Tibial nerve (tissue), 3 donors: Measurements from ENCODE around the gene AREL1.

Source experiments
- POLR2A ChIP-seq, 2 donors: fragments of 450-650 bp; IDR thresholded peaks; one replicate each; pipeline ENCODE4 v1.6.1; 2017; ENCODE audit warnings: antibody characterized with exemption in 2 of 2, mild to moderate bottlenecking in 2 of 2, moderate library complexity in 2 of 2
- TF ChIP-seq, protein P1 (sequence below), 5 experiments: fragments of 200-600 bp in 3 of 5; fragments of 450-650 bp in 2 of 5; sonication (generic) in 3 of 5; IDR thresholded peaks; one replicate each; pipeline ENCODE4 v1.5.1; 2016 to 2019; ENCODE audit warnings: antibody characterized with exemption in 5 of 5, mild to moderate bottlenecking in 3 of 5, moderate library complexity in 2 of 5

DNA sequence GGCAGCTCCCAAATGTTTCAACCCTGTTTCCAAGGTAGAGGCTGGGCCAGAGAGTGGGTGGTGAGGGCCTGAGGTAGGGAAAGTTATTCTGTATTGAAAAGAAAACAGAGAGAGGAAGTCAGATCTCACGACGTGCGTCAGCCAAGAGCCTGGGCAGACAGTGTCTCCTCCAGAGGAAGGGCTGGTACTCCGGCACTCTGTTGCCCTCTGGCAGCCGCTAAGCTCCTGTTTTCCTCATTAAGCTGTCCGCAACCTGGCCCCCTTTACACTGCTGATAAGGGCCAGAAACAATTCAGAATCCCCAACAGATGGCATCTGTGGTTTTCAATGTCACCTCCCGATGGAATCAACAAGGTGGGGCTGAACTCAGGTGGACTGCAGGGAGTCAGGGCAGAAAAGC lies 74.8 kb downstream of the AREL1 start:
- TF ChIP-seq, protein P1, sequence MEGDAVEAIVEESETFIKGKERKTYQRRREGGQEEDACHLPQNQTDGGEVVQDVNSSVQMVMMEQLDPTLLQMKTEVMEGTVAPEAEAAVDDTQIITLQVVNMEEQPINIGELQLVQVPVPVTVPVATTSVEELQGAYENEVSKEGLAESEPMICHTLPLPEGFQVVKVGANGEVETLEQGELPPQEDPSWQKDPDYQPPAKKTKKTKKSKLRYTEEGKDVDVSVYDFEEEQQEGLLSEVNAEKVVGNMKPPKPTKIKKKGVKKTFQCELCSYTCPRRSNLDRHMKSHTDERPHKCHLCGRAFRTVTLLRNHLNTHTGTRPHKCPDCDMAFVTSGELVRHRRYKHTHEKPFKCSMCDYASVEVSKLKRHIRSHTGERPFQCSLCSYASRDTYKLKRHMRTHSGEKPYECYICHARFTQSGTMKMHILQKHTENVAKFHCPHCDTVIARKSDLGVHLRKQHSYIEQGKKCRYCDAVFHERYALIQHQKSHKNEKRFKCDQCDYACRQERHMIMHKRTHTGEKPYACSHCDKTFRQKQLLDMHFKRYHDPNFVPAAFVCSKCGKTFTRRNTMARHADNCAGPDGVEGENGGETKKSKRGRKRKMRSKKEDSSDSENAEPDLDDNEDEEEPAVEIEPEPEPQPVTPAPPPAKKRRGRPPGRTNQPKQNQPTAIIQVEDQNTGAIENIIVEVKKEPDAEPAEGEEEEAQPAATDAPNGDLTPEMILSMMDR (IDR thresholded peaks at IDR 0.05): no peak
- TF ChIP-seq POLR2A (IDR thresholded peaks at IDR 0.05): no peak
